Measurements from ENCODE around the gene DNAJC11. TPM values are rescaled to one million over a fixed set of nuclear protein-coding genes. Genes with fewer than 3 reads are reported as not detected.
"Not testable (repeated sequence)": the region's sequence is repeated elsewhere in the genome, so short reads cannot be mapped to it uniquely, and the experiment has no call there.

DNAJC11 gene
- total RNA-seq, 1 experiment from 2014 or later: 102 TPM

- CTCF ChIA-PET: interaction anchor here (0.8 to 1.5 kb wide), 3 partner anchors 11 to 18 kb away, joined by 3 to 6 read pairs (median 3); no protein-coding TSS in a partner anchor
- POLR2A ChIA-PET: not testable (repeated sequence)
Measured at GRCh38 chr1:6742676-6743188, 41.1 kb upstream of the DNAJC11 start.

GRCh38 chr1:6738987-6739676 is 37.5 kb upstream of the DNAJC11 start:
- POLR2A ChIA-PET: no interaction called here
- no peaks in the 10 kb centered on the region for H3K27me3 Mint-ChIP-seq (ENCODE audit: low read depth)
- H3K36me3 Mint-ChIP-seq: no peaks in the 10 kb centered on the region
- H3K4me1 Mint-ChIP-seq: peaks cover 20% of the 10 kb centered on the region
- H3K9me3 Mint-ChIP-seq: peaks cover 6% of the 10 kb centered on the region
- CTCF ChIA-PET: no interaction called here
- no peak for ATAC-seq
- no peak for DNase-seq (ENCODE audit: low spot score)
- H3K4me3 Mint-ChIP-seq: no peak overlapping the region
- TF ChIP-seq TP53 (CRISPR knock-in tag; IDR thresholded peaks at IDR 0.05) (no peak), CBFB (CRISPR knock-in tag; IDR thresholded peaks at IDR 0.05; ENCODE audit: low read depth) (no peak), GABPB1 (CRISPR knock-in tag; IDR thresholded peaks at IDR 0.05) (no peak), E2F4 (CRISPR knock-in tag; IDR thresholded peaks at IDR 0.05; ENCODE audit: borderline replicate concordance, low read depth) (no peak), ETV6 (CRISPR knock-in tag; IDR thresholded peaks at IDR 0.05) (no peak), FOXJ3 (CRISPR knock-in tag; IDR thresholded peaks at IDR 0.05; ENCODE audit: borderline replicate concordance) (no peak)
- H3K27ac Mint-ChIP-seq: no peak overlapping the region; the same call in 1 of the 2 replicates

More at GRCh38 chr1:6742676-6743188, 41.1 kb upstream of the DNAJC11 start:
- not testable (repeated sequence) for H3K4me3 Mint-ChIP-seq; H3K9me3 Mint-ChIP-seq; ATAC-seq; H3K27ac Mint-ChIP-seq; H3K27me3 Mint-ChIP-seq (ENCODE audit: low read depth); H3K36me3 Mint-ChIP-seq; DNase-seq (ENCODE audit: low spot score); H3K4me1 Mint-ChIP-seq
- TF ChIP-seq HMGA2 (CRISPR knock-in tag; IDR thresholded peaks at IDR 0.05): peak; percentile 90

- DNase-seq (ENCODE audit: low spot score) (no peak), ATAC-seq (no peak)
- Mint-ChIP-seq H3K36me3 (no peaks in the 10 kb centered on the region), H3K4me1 (peaks cover 24% of the 10 kb centered on the region), H3K9me3 (no peaks in the 10 kb centered on the region), H3K27ac (no peak overlapping the region), H3K4me3 (no peak overlapping the region), H3K27me3 (ENCODE audit: low read depth) (no peaks in the 10 kb centered on the region)
- ChIA-PET CTCF (interaction anchor here (1.5 kb wide), 1 partner anchor 13 kb away, joined by 3 read pairs; no protein-coding TSS in a partner anchor), POLR2A (interaction anchor here (0.6 kb wide), 1 partner anchor 1778 kb away, joined by 4 read pairs; no protein-coding TSS in a partner anchor)
- TF ChIP-seq ZNF219 (CRISPR knock-in tag; IDR thresholded peaks at IDR 0.05; ENCODE audit: borderline replicate concordance): no peak
- TF ChIP-seq NR2C2 (CRISPR knock-in tag; IDR thresholded peaks at IDR 0.05): no peak
- TF ChIP-seq MYBL2 (CRISPR knock-in tag; IDR thresholded peaks at IDR 0.05): no peak
- no peak for TF ChIP-seq RELA (CRISPR knock-in tag; IDR thresholded peaks at IDR 0.05; ENCODE audit: borderline replicate concordance)
- TF ChIP-seq ZNF317 (CRISPR knock-in tag; IDR thresholded peaks at IDR 0.05; ENCODE audit: borderline replicate concordance, low read depth): no peak
- no peak for TF ChIP-seq CDX4 (CRISPR knock-in tag; IDR thresholded peaks at IDR 0.05; ENCODE audit: borderline replicate concordance)
- no peak for TF ChIP-seq USF2 (CRISPR knock-in tag; IDR thresholded peaks at IDR 0.05)
- TF ChIP-seq ZNF232 (CRISPR knock-in tag; IDR thresholded peaks at IDR 0.05): no peak
- no peak for TF ChIP-seq E2F1 (CRISPR knock-in tag; IDR thresholded peaks at IDR 0.05)
- TF ChIP-seq KAT7 (CRISPR knock-in tag; IDR thresholded peaks at IDR 0.05; ENCODE audit: borderline replicate concordance): no peak
- no peak for TF ChIP-seq PRDM15 (CRISPR knock-in tag; IDR thresholded peaks at IDR 0.05)
Measured at GRCh38 chr1:6732942-6733341, 31.3 kb upstream of the DNAJC11 start.

All from WTC11 (cell line).